Ishikawa (cell line): ENCODE data around the gene IGSF8.

Experiments used
- CEBPB ChIP-seq: IDR thresholded peaks from 2 replicates; pipeline ENCODE4 v1.6.1; 2012
- CREB1 ChIP-seq: IDR thresholded peaks from 2 replicates; pipeline ENCODE4 v1.6.1; 2012; ENCODE audit warnings: low read depth
- EGR1 ChIP-seq: IDR thresholded peaks from 2 replicates; pipeline ENCODE4 v1.6.1; 2012
- EP300 ChIP-seq: IDR thresholded peaks from 2 replicates; pipeline ENCODE4 v1.6.1; 2012; ENCODE audit warnings: borderline replicate concordance
- FOXM1 ChIP-seq: IDR thresholded peaks from 2 replicates; pipeline ENCODE4 v1.6.1; 2012; ENCODE audit warnings: low read depth, borderline replicate concordance
- MAX ChIP-seq: IDR thresholded peaks from 2 replicates; pipeline ENCODE4 v1.6.1; 2012
- NFIC ChIP-seq: IDR thresholded peaks from 2 replicates; pipeline ENCODE4 v1.6.1; 2012
- RAD21 ChIP-seq: IDR thresholded peaks from 2 replicates; pipeline ENCODE4 v1.6.1; 2012; ENCODE audit warnings: low read depth
- REST ChIP-seq: IDR thresholded peaks from 2 replicates; pipeline ENCODE4 v1.6.1; 2012; ENCODE audit warnings: low read depth, mild to moderate bottlenecking
- TAF1 ChIP-seq: IDR thresholded peaks from 2 replicates; pipeline ENCODE4 v1.6.1; 2012; ENCODE audit warnings: low read depth, mild to moderate bottlenecking
- TCF12 ChIP-seq: IDR thresholded peaks from 2 replicates; pipeline ENCODE4 v1.6.1; 2012; ENCODE audit warnings: low read depth
- TEAD4 ChIP-seq: IDR thresholded peaks from 2 replicates; pipeline ENCODE4 v1.6.1; 2012
- USF1 ChIP-seq: IDR thresholded peaks from 2 replicates; pipeline ENCODE4 v1.6.1; 2012
- YY1 ChIP-seq: IDR thresholded peaks from 2 replicates; pipeline ENCODE4 v1.6.1; 2012; ENCODE audit warnings: low read depth
- ZBTB7A ChIP-seq: IDR thresholded peaks from 2 replicates; pipeline ENCODE4 v1.6.1; 2012; ENCODE audit warnings: low read depth

Gene IGSF8

GRCh38 chr1:160130486-160130885, 32.1 kb upstream of the IGSF8 start:
- no peak for TF ChIP-seq CREB1
- no peak for TF ChIP-seq CEBPB
- no peak for TF ChIP-seq ZBTB7A
- no peak for TF ChIP-seq FOXM1
- TF ChIP-seq TCF12: no peak
- no peak for TF ChIP-seq EGR1
- no peak for TF ChIP-seq USF1
- TF ChIP-seq TEAD4: no peak
- no peak for TF ChIP-seq REST
- no peak for TF ChIP-seq EP300
- no peak for TF ChIP-seq NFIC
- TF ChIP-seq RAD21: no peak
- no peak for TF ChIP-seq TAF1

GRCh38 chr1:160129966-160130365, 31.5 kb upstream of the IGSF8 start:
- TF ChIP-seq RAD21 (no peak), ZBTB7A (no peak), TCF12 (no peak), EP300 (no peak), REST (no peak), NFIC (no peak), USF1 (no peak), FOXM1 (no peak), MAX (no peak), YY1 (no peak), TAF1 (no peak), EGR1 (no peak), TEAD4 (no peak), CREB1 (no peak), CEBPB (no peak)

GRCh38 chr1:160129558-160129957, 31.1 kb upstream of the IGSF8 start:
- no peak for TF ChIP-seq TCF12
- TF ChIP-seq ZBTB7A: no peak
- no peak for TF ChIP-seq USF1
- TF ChIP-seq NFIC: no peak

GRCh38 chr1:160129046-160129445, 30.6 kb upstream of the IGSF8 start:
- TF ChIP-seq ZBTB7A (no peak), TEAD4 (no peak), USF1 (no peak), TCF12 (no peak), MAX (no peak), YY1 (no peak), TAF1 (no peak), RAD21 (no peak), CREB1 (no peak)

GRCh38 chr1:160128636-160129035, 30.2 kb upstream of the IGSF8 start:
- TF ChIP-seq FOXM1: no peak
- TF ChIP-seq TAF1: no peak
- no peak for TF ChIP-seq EGR1
- TF ChIP-seq CREB1: no peak
- TF ChIP-seq EP300: no peak
- TF ChIP-seq YY1: no peak
- TF ChIP-seq USF1: no peak
- no peak for TF ChIP-seq MAX
- TF ChIP-seq TEAD4: no peak
- no peak for TF ChIP-seq TCF12
- no peak for TF ChIP-seq ZBTB7A
